Activated CD8-positive, alpha-beta T cell treated with anti-CD3 and anti-CD28 coated beads, Interleukin-2, amount 10 ng/mL, durations not matched to agents 7 days and 5 days (primary cell): ENCODE data around the gene ADNP2. TPM values are rescaled to one million over a fixed set of nuclear protein-coding genes. Genes with fewer than 3 reads are reported as not detected.
A peak's percentile ranks its signal among the peaks of the same experiment; 100 is the strongest.

Experiments used
- ATAC-seq: fragments of 150-1000 bp; cut with Tn5 transposase; one replicate; pipeline ENCODE4 v1.10.0; 2021; ENCODE audit warnings: moderate library complexity
- CTCF ChIA-PET: fragments of 350-600 bp; sonication (Branson Sonifier 250); formaldehyde crosslinking; loops from one replicate; lab custom pipeline; 2021; ENCODE audit warnings: antibody characterized with exemption; lab: Charles Lee
- POLR2A ChIA-PET: fragments of 350-600 bp; sonication (Branson Sonifier 250); formaldehyde crosslinking; loops from one replicate; lab custom pipeline; 2021; ENCODE audit warnings: antibody characterized with exemption; lab: Charles Lee
- DNase-seq: peaks from one replicate; pipeline ENCODE4 v3.0.0-alpha.2; 2020
- H3K27ac Mint-ChIP-seq: one replicate; pipeline ENCODE4 v1.8.0; 2021; ENCODE audit warnings: mild to moderate bottlenecking, mixed read lengths
- H3K27me3 Mint-ChIP-seq: one replicate; pipeline ENCODE4 v1.8.0; 2021; ENCODE audit warnings: low read depth, mixed read lengths
- H3K36me3 Mint-ChIP-seq: one replicate; pipeline ENCODE4 v1.8.0; 2021; ENCODE audit warnings: low read depth, mixed read lengths
- H3K4me1 Mint-ChIP-seq: one replicate; pipeline ENCODE4 v1.8.0; 2021; ENCODE audit warnings: low read depth, mixed read lengths
- H3K4me3 Mint-ChIP-seq: one replicate; pipeline ENCODE4 v1.8.0; 2021; ENCODE audit warnings: mild to moderate bottlenecking, mixed read lengths
- H3K9me3 Mint-ChIP-seq: one replicate; pipeline ENCODE4 v1.8.0; 2022; ENCODE audit warnings: mixed read lengths; ENCODE audit not compliant: insufficient read depth
- total RNA-seq, 2 experiments: library from RNA; stranded (reverse); gene quantifications; one replicate each; pipeline ENCODE4 v1.2.3, GENCODE V29; 2021

Gene ADNP2
- total RNA-seq, 2 experiments from 2014 or later, result 23.5 to 24.5 TPM

DNA sequence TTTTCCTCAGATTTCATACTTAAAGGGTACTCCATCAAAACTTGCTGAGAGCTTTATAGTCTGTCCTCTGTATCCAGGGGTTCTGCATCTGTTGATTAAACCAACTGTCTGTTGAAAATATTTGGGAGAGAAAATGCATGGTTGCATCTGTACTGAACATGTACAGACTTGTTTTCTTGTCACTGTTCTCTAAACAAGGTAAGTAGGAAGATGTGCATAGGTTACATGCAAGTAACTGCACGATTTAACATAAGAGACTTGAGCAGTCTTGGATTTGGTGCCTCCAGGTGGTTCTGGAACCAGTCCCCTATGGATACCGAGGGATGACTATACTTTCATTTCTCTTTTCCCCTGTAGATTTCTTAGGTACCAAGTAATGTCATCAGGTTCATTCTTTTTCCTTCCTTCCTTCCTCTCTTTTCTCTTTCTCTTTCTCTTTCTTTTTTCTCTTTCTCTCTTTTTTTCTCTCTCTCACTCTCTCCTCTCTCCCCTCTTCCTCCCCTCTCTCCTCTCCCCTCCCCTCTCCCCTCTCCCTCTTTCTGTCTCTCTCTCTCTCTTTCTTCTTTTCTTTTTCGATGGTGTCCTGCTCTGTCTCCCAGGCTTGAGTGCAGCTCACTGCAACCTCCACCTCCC is 23.2 kb downstream of the ADNP2 start:
- Mint-ChIP-seq H3K4me3 (no peak overlapping the region), H3K27me3 (no peaks in the 10 kb centered on the region), H3K9me3 (no peaks in the 10 kb centered on the region), H3K27ac (peak overlapping the region; percentile 75), H3K4me1 (peaks cover 47% of the 10 kb centered on the region), H3K36me3 (peaks cover 55% of the 10 kb centered on the region)
- no peak for DNase-seq
- ChIA-PET CTCF (interaction anchor here (0.9 to 1.2 kb wide), 2 partner anchors 10 to 11 kb away, joined by 4 read pairs; no protein-coding TSS in a partner anchor), POLR2A (no interaction called here)
- ATAC-seq, result no peak

DNA sequence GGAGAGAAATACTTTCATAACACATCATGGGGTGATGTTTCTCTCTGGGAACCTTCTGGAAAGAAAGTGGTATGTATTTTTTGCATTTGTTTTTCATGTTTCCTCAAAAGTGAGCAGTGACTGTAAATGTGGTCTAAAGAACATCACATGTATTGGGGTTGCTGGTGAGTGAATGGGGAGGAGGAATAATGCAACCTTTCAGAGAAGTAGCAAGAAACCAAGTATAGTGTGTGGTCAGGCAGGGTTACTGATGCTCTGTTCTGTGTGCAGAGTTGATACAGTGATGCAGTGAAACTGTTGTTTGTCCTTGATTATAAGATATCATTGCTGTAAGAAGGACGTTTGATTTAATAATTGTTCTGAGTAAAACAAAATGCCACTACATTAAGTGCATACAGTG is 24.1 kb downstream of the ADNP2 start:
- H3K36me3 Mint-ChIP-seq, result peaks cover 52% of the 10 kb centered on the region
- CTCF ChIA-PET, result interaction anchor here (1.2 kb wide), 1 partner anchor 11 kb away, joined by 4 read pairs; no protein-coding TSS in a partner anchor
- no peak for DNase-seq
- no peak overlapping the region for H3K4me3 Mint-ChIP-seq
- H3K4me1 Mint-ChIP-seq, result peaks cover 45% of the 10 kb centered on the region
- POLR2A ChIA-PET, result no interaction called here
- no peaks in the 10 kb centered on the region for H3K27me3 Mint-ChIP-seq
- peak overlapping the region; percentile 75 for H3K27ac Mint-ChIP-seq
- H3K9me3 Mint-ChIP-seq, result no peaks in the 10 kb centered on the region
- peak; percentile 49 for ATAC-seq

- Mint-ChIP-seq H3K4me1 (peaks cover 36% of the 10 kb centered on the region), H3K27ac (no peak overlapping the region), H3K36me3 (peaks cover 59% of the 10 kb centered on the region), H3K27me3 (no peaks in the 10 kb centered on the region), H3K9me3 (no peaks in the 10 kb centered on the region), H3K4me3 (no peak overlapping the region)
- DNase-seq (no peak), ATAC-seq (no peak)
- ChIA-PET POLR2A (no interaction called here), CTCF (interaction anchor here (1.2 kb wide), 1 partner anchor 20 kb away, joined by 3 read pairs; no protein-coding TSS in a partner anchor)
These were observed 26.1 kb downstream of the ADNP2 start for GRCh38 chr18:80135136-80135535.

GRCh38 chr18:80136679-80137078 is 27.6 kb downstream of the ADNP2 start:
- Mint-ChIP-seq H3K27me3 (no peaks in the 10 kb centered on the region), H3K4me3 (no peak overlapping the region), H3K4me1 (peaks cover 23% of the 10 kb centered on the region), H3K36me3 (peaks cover 59% of the 10 kb centered on the region), H3K27ac (no peak overlapping the region), H3K9me3 (no peaks in the 10 kb centered on the region)
- ATAC-seq (no peak), DNase-seq (no peak)
- ChIA-PET CTCF (no interaction called here), POLR2A (no interaction called here)

GRCh38 chr18:80137137-80137536 is 28.1 kb downstream of the ADNP2 start:
- CTCF ChIA-PET, result no interaction called here
- no peaks in the 10 kb centered on the region for H3K9me3 Mint-ChIP-seq
- H3K4me1 Mint-ChIP-seq, result peaks cover 18% of the 10 kb centered on the region
- POLR2A ChIA-PET, result no interaction called here
- peak overlapping the region; percentile 34 for H3K27ac Mint-ChIP-seq
- H3K4me3 Mint-ChIP-seq, result no peak overlapping the region
- ATAC-seq (no peak), DNase-seq (no peak)
- H3K27me3 Mint-ChIP-seq, result no peaks in the 10 kb centered on the region
- H3K36me3 Mint-ChIP-seq, result peaks cover 55% of the 10 kb centered on the region

- no peak for ATAC-seq
- Mint-ChIP-seq H3K36me3 (peaks cover 49% of the 10 kb centered on the region), H3K27ac (no peak overlapping the region), H3K27me3 (no peaks in the 10 kb centered on the region), H3K4me3 (no peak overlapping the region), H3K9me3 (no peaks in the 10 kb centered on the region), H3K4me1 (peaks cover 10% of the 10 kb centered on the region)
- no peak for DNase-seq
- POLR2A ChIA-PET, result no interaction called here
- CTCF ChIA-PET, result no interaction called here
These were observed 28.9 kb downstream of the ADNP2 start for GRCh38 chr18:80137976-80138375.

DNA sequence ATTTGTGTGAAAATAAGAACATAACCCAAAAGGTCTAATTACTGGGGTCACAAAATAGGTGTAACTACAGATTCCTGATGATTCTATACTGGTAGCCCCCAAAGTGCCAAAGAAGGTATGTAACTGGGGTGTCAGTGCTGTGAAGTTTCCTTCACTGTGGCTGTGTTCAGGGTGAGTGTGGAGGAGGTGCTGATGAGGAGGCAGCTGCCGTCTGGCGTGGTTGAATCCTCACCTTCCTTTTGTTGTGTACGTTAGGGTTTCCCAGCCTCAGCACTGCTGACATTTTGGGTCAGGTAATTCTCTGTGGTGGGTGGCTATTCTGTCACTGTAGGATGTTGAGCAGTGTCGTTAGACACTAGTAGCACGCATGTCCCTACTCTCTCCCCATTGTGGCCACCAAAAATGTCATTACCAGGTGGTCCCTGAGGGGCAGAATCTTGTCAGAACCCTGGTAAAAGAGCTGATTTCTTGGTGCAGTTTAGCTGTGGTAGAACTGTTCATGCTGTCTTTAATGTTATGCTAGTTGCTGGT is 31.5 kb downstream of the ADNP2 start:
- H3K27me3 Mint-ChIP-seq, result no peaks in the 10 kb centered on the region
- DNase-seq (no peak), ATAC-seq (no peak)
- no peaks in the 10 kb centered on the region for H3K4me1 Mint-ChIP-seq
- POLR2A ChIA-PET, result no interaction called here
- H3K36me3 Mint-ChIP-seq, result peaks cover 44% of the 10 kb centered on the region
- no peak overlapping the region for H3K4me3 Mint-ChIP-seq
- H3K9me3 Mint-ChIP-seq, result no peaks in the 10 kb centered on the region
- CTCF ChIA-PET, result interaction anchor here (0.7 to 10.4 kb wide), 3 partner anchors 10 to 108 kb away, joined by 3 to 87 read pairs (median 7); no protein-coding TSS in a partner anchor
- peak overlapping the region; percentile 30 for H3K27ac Mint-ChIP-seq

DNA sequence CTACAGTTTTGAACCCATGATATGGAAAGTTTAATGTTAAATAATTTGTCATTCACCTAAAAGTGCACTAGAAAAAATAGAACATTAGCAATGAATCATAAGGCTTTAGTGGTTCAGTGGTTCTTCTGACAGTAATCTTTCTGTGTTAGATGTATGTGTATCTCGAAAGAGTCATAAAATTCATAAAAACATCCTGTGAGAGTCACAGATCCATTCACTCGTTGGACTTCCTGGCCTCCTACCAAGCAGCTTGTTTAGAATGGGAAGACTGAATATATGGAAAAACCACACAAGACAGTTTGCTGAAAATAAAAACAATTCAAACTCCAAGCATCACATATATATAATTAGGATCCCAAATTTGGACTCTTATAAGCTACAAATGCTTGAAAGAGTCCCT is 34.8 kb downstream of the ADNP2 start:
- no peak overlapping the region for H3K4me3 Mint-ChIP-seq
- peaks cover 19% of the 10 kb centered on the region for H3K4me1 Mint-ChIP-seq
- no peaks in the 10 kb centered on the region for H3K9me3 Mint-ChIP-seq
- DNase-seq (no peak), ATAC-seq (no peak)
- H3K27me3 Mint-ChIP-seq, result no peaks in the 10 kb centered on the region
- ChIA-PET CTCF (interaction anchor here (1.8 to 10.4 kb wide), 2 partner anchors 12 to 14 kb away, joined by 4 to 87 read pairs; no protein-coding TSS in a partner anchor), POLR2A (no interaction called here)
- peaks cover 23% of the 10 kb centered on the region for H3K36me3 Mint-ChIP-seq
- H3K27ac Mint-ChIP-seq, result no peak overlapping the region

DNA sequence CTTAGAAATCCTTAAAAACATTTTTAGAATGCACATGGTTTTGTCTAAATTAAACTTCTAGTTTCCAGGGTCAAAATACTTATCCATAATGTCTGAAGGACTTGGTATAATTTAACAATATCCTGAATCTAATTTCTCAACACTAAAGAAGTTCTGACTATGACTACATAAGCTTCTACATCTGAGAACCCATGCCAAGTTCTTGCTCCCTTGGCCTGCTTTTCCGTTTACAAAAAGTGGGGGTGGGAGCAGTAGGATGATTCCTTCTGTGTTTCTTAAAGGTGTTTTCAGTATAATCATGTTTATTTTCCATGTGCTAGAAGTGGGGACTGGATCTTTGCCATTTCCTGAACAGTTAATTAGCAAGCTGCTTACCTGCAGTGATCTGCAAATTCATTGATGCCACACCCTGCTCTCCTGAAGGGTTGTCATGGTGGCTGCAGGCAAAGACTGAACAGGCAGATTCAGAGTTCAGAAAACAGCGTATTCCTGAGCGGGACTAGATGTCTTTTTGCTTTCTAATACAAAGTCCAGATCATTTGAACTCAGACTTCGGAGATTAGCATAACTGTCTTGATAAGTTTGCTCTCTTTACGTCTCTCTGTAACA is 36.2 kb downstream of the ADNP2 start:
- Mint-ChIP-seq H3K9me3 (no peaks in the 10 kb centered on the region), H3K27me3 (peaks cover 4% of the 10 kb centered on the region), H3K36me3 (peaks cover 20% of the 10 kb centered on the region), H3K27ac (no peak overlapping the region), H3K4me3 (no peak overlapping the region), H3K4me1 (peaks cover 19% of the 10 kb centered on the region)
- no peak for DNase-seq
- ATAC-seq, result no peak
- ChIA-PET POLR2A (no interaction called here), CTCF (interaction anchor here (1.5 to 10.4 kb wide), 2 partner anchors 13 to 15 kb away, joined by 3 to 87 read pairs; no protein-coding TSS in a partner anchor)

DNA sequence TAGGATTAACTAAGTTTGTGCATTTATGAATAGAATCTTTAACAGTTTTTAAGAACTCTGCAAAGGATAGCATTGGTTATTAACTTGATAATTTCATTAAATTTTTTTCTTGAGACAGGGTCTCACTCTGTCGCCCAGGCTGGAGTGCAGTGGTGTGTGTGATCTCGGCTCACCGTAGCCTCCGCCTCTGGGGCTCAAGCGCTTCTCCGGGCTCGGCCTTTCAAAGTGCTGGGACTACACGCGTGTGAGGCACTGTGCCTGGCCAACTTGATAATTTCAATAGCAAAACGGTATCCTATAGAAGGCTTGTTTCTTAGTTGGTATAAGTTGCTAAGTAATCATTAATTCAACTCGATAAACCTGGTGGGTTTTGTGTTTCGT is 38.0 kb downstream of the ADNP2 start:
- ChIA-PET CTCF (interaction anchor here (1.5 to 10.4 kb wide), 3 partner anchors 11 to 24 kb away, joined by 3 to 87 read pairs (median 3); no protein-coding TSS in a partner anchor), POLR2A (interaction anchor here (0.6 kb wide), 2 partner anchors 40 to 129 kb away, joined by 3 read pairs; no protein-coding TSS in a partner anchor)
- Mint-ChIP-seq H3K27ac (peak overlapping the region; percentile 24), H3K36me3 (peaks cover 14% of the 10 kb centered on the region), H3K4me1 (peaks cover 19% of the 10 kb centered on the region), H3K27me3 (peaks cover 4% of the 10 kb centered on the region), H3K4me3 (peak overlapping the region; percentile 74), H3K9me3 (no peaks in the 10 kb centered on the region)
- ATAC-seq (peak; percentile 29), DNase-seq (no peak)

GRCh38 chr18:80147418-80148325 is 38.6 kb downstream of the ADNP2 start:
- H3K27me3 Mint-ChIP-seq, result peaks cover 4% of the 10 kb centered on the region
- ChIA-PET POLR2A (interaction anchor here (0.6 to 0.9 kb wide), 2 partner anchors 38 to 130 kb away, joined by 3 read pairs; no protein-coding TSS in a partner anchor), CTCF (interaction anchor here (1.2 to 10.4 kb wide), 3 partner anchors 11 to 38 kb away, joined by 3 to 87 read pairs (median 3); no protein-coding TSS in a partner anchor)
- no peaks in the 10 kb centered on the region for H3K9me3 Mint-ChIP-seq
- peak overlapping the region; percentile 59 for H3K27ac Mint-ChIP-seq
- H3K4me1 Mint-ChIP-seq, result peaks cover 19% of the 10 kb centered on the region
- H3K36me3 Mint-ChIP-seq, result peaks cover 14% of the 10 kb centered on the region
- peak; percentile 82 for ATAC-seq
- peak; percentile 89 for DNase-seq
- peak overlapping the region; percentile 74 for H3K4me3 Mint-ChIP-seq
